Measurements from ENCODE around the gene KIF26A. TPM values are rescaled to one million over a fixed set of nuclear protein-coding genes. Genes with fewer than 3 reads are reported as not detected.

KIF26A gene
- polyA plus RNA-seq, 4 donors, result 0.27 to 8.6 (median 4.8) TPM; not detected in 1

DNA sequence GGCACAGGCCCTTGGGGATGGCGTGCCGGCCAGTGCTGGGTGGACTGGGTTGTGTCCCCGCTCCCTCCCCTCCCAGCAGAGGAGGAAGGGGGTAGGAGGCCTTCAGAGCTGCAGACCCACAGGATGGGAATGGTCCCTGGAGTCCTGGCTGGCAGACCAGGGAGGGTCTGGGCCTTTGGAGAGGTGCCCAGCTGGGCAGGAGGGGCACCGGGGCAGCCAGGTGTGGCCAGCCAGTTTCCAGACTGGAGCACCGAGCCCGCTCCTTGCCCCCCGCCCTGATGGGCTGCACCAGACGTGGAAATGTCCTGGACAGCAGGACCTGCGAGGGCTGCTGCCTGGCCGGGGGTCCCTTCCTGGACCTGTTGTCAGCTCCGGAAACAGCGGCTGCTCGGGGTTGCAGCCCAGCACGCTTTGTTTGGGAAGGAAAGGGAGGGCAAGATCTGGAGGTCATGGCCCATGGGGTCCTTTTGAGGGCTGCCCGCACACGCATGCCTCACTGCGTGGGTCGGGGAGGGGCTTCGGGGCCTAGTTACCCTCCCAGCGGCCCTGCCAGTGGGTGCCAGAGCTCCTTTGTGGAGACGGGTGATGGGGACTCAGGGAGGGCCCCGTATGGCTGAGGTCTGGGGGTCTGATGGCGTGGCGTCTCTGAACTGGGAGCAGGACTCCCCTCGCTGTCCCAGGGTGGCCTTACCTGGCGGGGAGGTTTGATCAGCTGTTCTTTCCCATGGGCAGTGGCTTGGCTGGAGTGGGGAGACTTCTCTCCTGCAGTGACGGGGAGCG lies 9.1 kb downstream of the KIF26A start:
- 75 to 80% (median 77%) methylated on average over 26 to 28 of the region's 28 CpGs for WGBS, 3 donors
- FAIRE-seq, result no peak
- peaks cover 0 to 6% (median 0%) of the 10 kb centered on the region in 3 donors for H3K4me1 ChIP-seq (ENCODE audit: control insufficient read depth in 3 of 3, insufficient read depth in 2 of 3, low read depth in 1 of 3, low read length in 2 of 3)
- no peak for DNase-seq
- H3K4me3 ChIP-seq (ENCODE audit: low read depth in 1 of 3, low read length in 3 of 3), result no peak overlapping the region
- no peak overlapping the region for H3K27ac ChIP-seq (ENCODE audit: low read depth in 1 of 3, low read length in 2 of 3)
- peaks cover 0 to 9% (median 0%) of the 10 kb centered on the region in 3 donors for H3K36me3 ChIP-seq (ENCODE audit: control insufficient read depth in 3 of 3, insufficient read depth in 2 of 3, low read depth in 1 of 3, low read length in 3 of 3)
- no peaks in the 10 kb centered on the region for H3K27me3 ChIP-seq (ENCODE audit: control insufficient read depth in 3 of 3, insufficient read depth in 3 of 3, low read length in 3 of 3)
- H3K9me3 ChIP-seq (ENCODE audit: control insufficient read depth in 2 of 2, insufficient read depth in 1 of 2, low read depth in 1 of 2, low read length in 1 of 2), result no peaks in the 10 kb centered on the region

DNA sequence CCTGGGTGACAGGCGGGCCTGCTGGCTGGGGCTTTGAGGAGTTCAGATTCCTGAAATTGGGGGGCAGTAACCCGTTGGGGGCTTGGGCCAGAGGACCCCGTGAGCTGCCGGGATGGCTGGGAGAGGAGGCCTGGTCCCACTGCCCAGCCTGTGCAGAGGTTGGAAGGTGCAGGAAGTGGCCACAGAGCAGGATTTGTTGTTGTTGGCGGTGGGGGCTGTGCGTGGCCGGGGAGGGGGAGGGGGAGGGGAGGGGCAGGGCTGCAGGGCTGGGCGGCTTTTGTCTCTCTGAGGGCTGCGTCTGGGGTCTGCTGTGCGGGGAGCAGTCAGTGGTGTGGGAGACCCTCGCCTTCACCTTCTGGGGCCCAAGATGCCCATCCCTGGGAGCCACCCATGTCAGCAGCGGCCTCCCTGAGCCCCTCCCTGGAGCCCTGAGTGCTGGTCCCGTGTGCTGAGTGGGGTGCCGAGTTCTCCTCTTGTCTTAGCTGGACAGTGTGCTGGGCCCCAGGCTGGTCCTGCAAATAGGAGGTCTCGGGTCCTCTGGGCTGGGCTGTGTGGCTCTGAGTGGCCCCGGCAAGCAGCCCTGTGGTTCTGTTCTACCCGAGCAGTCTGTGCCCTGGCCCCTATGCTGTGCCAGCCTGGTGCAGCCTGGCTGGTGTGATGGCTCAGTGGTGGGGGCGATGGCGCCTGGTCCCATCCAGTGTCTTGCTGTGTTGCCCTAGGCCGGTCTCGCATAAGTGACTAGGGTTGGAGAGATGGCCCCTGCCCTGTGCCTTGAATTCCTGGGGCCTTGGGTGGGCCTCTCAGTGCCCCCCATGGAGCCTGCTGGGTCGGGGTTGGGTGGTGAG lies 10.3 kb downstream of the KIF26A start:
- Histone ChIP-seq H3K4me1 (ENCODE audit: control insufficient read depth in 3 of 3, insufficient read depth in 2 of 3, low read depth in 1 of 3, low read length in 2 of 3) (peaks cover 0 to 6% (median 0%) of the 10 kb centered on the region in 3 donors), H3K27me3 (ENCODE audit: control insufficient read depth in 3 of 3, insufficient read depth in 3 of 3, low read length in 3 of 3) (no peaks in the 10 kb centered on the region), H3K4me3 (ENCODE audit: low read depth in 1 of 3, low read length in 3 of 3) (no peak overlapping the region), H3K27ac (ENCODE audit: low read depth in 1 of 3, low read length in 2 of 3) (no peak overlapping the region), H3K36me3 (ENCODE audit: control insufficient read depth in 3 of 3, insufficient read depth in 2 of 3, low read depth in 1 of 3, low read length in 3 of 3) (peaks cover 0 to 9% (median 0%) of the 10 kb centered on the region in 3 donors), H3K9me3 (ENCODE audit: control insufficient read depth in 2 of 2, insufficient read depth in 1 of 2, low read depth in 1 of 2, low read length in 1 of 2) (no peaks in the 10 kb centered on the region)
- no peak for DNase-seq
- no peak for FAIRE-seq
- 71 to 73% (median 73%) methylated on average over 18 to 22 of the region's 22 CpGs for WGBS, 3 donors

DNA sequence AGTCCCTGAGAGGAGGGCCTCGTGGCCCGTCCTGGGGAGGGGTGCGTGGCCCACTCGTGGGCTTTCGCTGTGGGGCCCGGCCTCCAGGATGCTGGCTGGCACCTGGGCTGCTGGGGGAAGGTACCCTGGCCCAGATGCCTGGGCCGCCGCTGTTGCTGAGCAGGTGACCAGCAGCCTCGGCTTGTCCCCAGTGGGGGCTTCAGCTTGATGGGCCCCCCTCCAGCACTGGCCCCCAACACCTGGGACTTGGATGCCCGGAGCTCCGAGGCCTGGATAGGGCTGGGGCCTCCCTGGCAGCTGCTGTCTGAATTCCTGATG lies 10.8 kb downstream of the KIF26A start:
- Histone ChIP-seq H3K27ac (ENCODE audit: low read depth in 1 of 3, low read length in 2 of 3) (no peak overlapping the region), H3K36me3 (ENCODE audit: control insufficient read depth in 3 of 3, insufficient read depth in 2 of 3, low read depth in 1 of 3, low read length in 3 of 3) (peaks cover 0 to 9% (median 0%) of the 10 kb centered on the region in 3 donors), H3K27me3 (ENCODE audit: control insufficient read depth in 3 of 3, insufficient read depth in 3 of 3, low read length in 3 of 3) (no peaks in the 10 kb centered on the region), H3K4me3 (ENCODE audit: low read depth in 1 of 3, low read length in 3 of 3) (no peak overlapping the region), H3K9me3 (ENCODE audit: control insufficient read depth in 2 of 2, insufficient read depth in 1 of 2, low read depth in 1 of 2, low read length in 1 of 2) (no peaks in the 10 kb centered on the region), H3K4me1 (ENCODE audit: control insufficient read depth in 3 of 3, insufficient read depth in 2 of 3, low read depth in 1 of 3, low read length in 2 of 3) (peaks cover 0 to 6% (median 0%) of the 10 kb centered on the region in 3 donors)
- DNase-seq (no peak), FAIRE-seq (no peak)
- 81 to 91% (median 85%) methylated on average over 10 to 11 of the region's 11 CpGs for WGBS, 3 donors

DNA sequence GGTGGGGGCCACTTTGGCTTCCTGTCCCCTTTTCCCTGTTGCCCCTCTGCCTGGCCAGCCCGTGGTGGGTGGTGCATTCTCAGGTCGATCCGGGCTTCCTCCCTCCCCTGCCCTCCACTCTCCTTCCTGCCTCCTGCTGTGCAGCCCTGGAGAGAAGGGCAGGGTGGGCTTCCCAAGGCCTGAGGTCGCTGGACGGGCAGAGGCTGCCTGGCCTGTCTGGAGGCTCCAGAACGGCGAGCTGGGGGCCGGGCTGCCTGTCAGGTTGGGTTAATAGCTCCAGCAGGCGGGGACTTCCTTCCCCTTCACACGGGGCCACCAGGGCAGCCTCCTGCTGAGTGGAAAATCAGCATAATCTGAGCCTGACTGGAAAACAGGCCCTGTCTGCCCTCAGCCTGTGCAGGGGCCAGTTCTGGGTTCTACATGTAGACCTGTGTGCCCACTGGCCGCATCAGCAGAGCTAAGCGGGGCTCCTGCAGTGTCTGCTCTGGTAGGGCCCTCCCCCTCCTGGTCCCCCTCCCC lies 11.3 kb downstream of the KIF26A start:
- WGBS, 3 donors, result 31 to 49% (median 36%) methylated on average over 9 to 12 of the region's 12 CpGs
- DNase-seq (peak in 1 of 2 donors; percentile 14), FAIRE-seq (no peak)
- Histone ChIP-seq H3K9me3 (ENCODE audit: control insufficient read depth in 2 of 2, insufficient read depth in 1 of 2, low read depth in 1 of 2, low read length in 1 of 2) (no peaks in the 10 kb centered on the region), H3K27me3 (ENCODE audit: control insufficient read depth in 3 of 3, insufficient read depth in 3 of 3, low read length in 3 of 3) (no peaks in the 10 kb centered on the region), H3K4me1 (ENCODE audit: control insufficient read depth in 3 of 3, insufficient read depth in 2 of 3, low read depth in 1 of 3, low read length in 2 of 3) (peaks cover 0 to 6% (median 0%) of the 10 kb centered on the region in 3 donors), H3K36me3 (ENCODE audit: control insufficient read depth in 3 of 3, insufficient read depth in 2 of 3, low read depth in 1 of 3, low read length in 3 of 3) (peaks cover 0 to 9% (median 0%) of the 10 kb centered on the region in 3 donors), H3K4me3 (ENCODE audit: low read depth in 1 of 3, low read length in 3 of 3) (no peak overlapping the region), H3K27ac (ENCODE audit: low read depth in 1 of 3, low read length in 2 of 3) (no peak overlapping the region)

DNA sequence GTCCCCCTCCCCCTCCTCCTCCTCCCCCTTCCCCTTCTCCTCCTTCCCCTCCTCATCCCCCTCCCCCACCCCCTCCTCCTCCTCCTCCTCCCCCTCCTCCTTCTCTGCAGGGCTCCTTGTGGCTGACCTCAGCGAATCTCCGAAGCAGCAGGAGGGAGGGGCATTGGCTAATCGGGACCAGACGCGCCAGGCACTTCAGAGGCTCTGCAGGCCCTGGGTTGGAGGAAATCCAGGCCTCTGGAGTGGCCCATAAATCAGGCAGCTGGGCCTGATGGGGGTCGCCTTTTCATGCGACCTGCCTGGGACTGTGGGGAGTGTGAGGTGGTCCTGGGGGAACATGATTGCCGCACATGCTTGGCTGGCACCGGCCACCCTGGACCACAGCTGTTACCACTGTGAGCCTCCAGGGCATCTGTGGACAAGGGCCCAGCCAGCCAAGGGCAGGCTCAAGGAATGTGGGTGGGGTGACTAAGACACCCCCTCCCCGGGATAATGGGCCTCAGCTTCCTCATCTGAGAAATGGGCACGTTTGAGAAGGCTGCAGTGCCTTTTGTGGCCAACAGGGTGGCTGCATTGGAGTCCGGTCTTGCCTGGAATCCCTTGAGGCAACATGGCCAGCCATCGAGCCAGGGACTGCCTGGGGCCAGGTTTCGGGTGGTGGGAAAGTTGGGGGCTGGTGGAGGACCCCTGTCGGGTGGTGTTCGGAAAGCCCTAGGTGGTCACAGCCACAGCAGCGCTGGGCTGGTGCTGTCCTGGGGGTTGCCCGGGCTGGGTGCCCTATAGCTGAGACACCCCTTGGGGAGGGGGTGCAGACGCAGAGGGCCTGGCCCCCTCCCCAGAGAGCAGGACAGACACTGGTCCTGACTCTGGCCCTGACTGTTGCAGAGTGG lies 12.0 kb downstream of the KIF26A start:
- DNase-seq (peak in 1 of 2 donors; percentile 41), FAIRE-seq (no peak)

DNA sequence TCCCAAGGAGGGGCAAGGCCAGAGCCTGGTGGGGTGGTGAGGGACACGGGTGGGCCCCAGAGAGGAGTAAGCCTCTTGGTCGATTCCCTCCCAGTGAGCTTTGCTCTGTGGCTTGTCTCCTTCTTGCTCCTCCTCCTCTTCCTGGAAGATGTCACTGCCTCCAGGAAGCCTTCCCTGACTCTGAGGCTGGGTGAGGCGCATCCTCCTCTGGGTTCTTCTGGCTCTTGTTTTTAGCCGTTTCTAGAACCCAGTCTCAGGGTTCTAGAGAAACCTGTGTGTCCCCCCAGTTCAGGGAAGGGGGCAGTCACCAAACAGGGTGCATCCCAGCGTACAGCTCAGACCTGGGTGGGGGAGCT lies 12.6 kb downstream of the KIF26A start:
- FAIRE-seq, result no peak
- WGBS, 3 donors, result 62 to 78% (median 63%) methylated on average over 4 to 5 of the region's 5 CpGs

More for the DNA sequence above, 12.0 kb downstream of the KIF26A start:
- Histone ChIP-seq H3K27ac (ENCODE audit: low read depth in 1 of 3, low read length in 2 of 3) (peak overlapping the region in 1 of 3 donors; percentile 38), H3K27me3 (ENCODE audit: control insufficient read depth in 3 of 3, insufficient read depth in 3 of 3, low read length in 3 of 3) (no peaks in the 10 kb centered on the region), H3K4me1 (ENCODE audit: control insufficient read depth in 3 of 3, insufficient read depth in 2 of 3, low read depth in 1 of 3, low read length in 2 of 3) (peaks cover 0 to 6% (median 0%) of the 10 kb centered on the region in 3 donors), H3K36me3 (ENCODE audit: control insufficient read depth in 3 of 3, insufficient read depth in 2 of 3, low read depth in 1 of 3, low read length in 3 of 3) (peaks cover 0 to 9% (median 0%) of the 10 kb centered on the region in 3 donors), H3K4me3 (ENCODE audit: low read depth in 1 of 3, low read length in 3 of 3) (no peak overlapping the region), H3K9me3 (ENCODE audit: control insufficient read depth in 2 of 2, insufficient read depth in 1 of 2, low read depth in 1 of 2, low read length in 1 of 2) (no peaks in the 10 kb centered on the region)
- WGBS, 3 donors, result 45 to 59% (median 46%) methylated on average over 14 to 19 of the region's 19 CpGs

DNA sequence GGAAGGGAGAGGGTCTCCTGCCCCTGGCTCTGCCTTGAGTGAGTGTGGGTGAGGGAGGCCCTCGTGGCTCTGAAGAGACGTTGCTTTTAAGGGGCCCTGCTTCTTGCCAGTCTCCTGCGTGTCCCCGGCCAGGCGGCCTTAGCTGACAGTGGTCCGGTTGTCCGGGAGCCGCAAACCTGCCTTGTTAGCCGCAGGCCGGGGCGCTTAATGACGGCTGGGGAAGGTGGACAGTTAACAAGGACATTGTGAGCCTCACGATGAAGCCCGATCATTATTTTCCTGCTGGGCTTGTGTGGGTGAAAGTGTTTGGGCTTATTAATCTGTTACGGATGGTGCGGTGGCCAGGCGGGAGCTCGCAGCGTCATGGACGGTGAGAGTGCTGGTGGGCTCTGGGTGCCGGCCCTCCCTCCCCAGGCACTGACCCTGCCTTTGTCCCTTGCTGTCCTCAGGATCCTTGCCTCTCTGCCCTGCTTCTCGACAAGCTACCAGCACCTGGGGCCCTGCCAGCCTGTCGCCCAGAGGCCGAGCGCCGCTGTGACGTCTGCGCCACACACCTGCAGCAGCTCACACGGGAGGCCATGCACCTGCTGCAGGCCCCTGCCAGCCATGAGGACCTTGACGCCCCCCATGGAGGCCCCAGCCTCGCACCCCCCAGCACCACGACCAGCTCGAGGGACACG lies 13.3 kb downstream of the KIF26A start:
- Histone ChIP-seq H3K9me3 (ENCODE audit: control insufficient read depth in 2 of 2, insufficient read depth in 1 of 2, low read depth in 1 of 2, low read length in 1 of 2) (no peaks in the 10 kb centered on the region), H3K4me1 (ENCODE audit: control insufficient read depth in 3 of 3, insufficient read depth in 2 of 3, low read depth in 1 of 3, low read length in 2 of 3) (peaks cover 0 to 6% (median 0%) of the 10 kb centered on the region in 3 donors), H3K27ac (ENCODE audit: low read depth in 1 of 3, low read length in 2 of 3) (no peak overlapping the region), H3K4me3 (ENCODE audit: low read depth in 1 of 3, low read length in 3 of 3) (no peak overlapping the region), H3K36me3 (ENCODE audit: control insufficient read depth in 3 of 3, insufficient read depth in 2 of 3, low read depth in 1 of 3, low read length in 3 of 3) (peaks cover 0 to 9% (median 0%) of the 10 kb centered on the region in 3 donors), H3K27me3 (ENCODE audit: control insufficient read depth in 3 of 3, insufficient read depth in 3 of 3, low read length in 3 of 3) (no peaks in the 10 kb centered on the region)
- FAIRE-seq (no peak), DNase-seq (no peak)
- WGBS, 3 donors, result 84 to 91% (median 87%) methylated on average over 29 to 34 of the region's 34 CpGs

More for the DNA sequence above, 12.6 kb downstream of the KIF26A start:
- Histone ChIP-seq H3K4me1 (ENCODE audit: control insufficient read depth in 3 of 3, insufficient read depth in 2 of 3, low read depth in 1 of 3, low read length in 2 of 3) (peaks cover 0 to 6% (median 0%) of the 10 kb centered on the region in 3 donors), H3K9me3 (ENCODE audit: control insufficient read depth in 2 of 2, insufficient read depth in 1 of 2, low read depth in 1 of 2, low read length in 1 of 2) (no peaks in the 10 kb centered on the region), H3K4me3 (ENCODE audit: low read depth in 1 of 3, low read length in 3 of 3) (no peak overlapping the region), H3K27me3 (ENCODE audit: control insufficient read depth in 3 of 3, insufficient read depth in 3 of 3, low read length in 3 of 3) (no peaks in the 10 kb centered on the region), H3K36me3 (ENCODE audit: control insufficient read depth in 3 of 3, insufficient read depth in 2 of 3, low read depth in 1 of 3, low read length in 3 of 3) (peaks cover 0 to 9% (median 0%) of the 10 kb centered on the region in 3 donors), H3K27ac (ENCODE audit: low read depth in 1 of 3, low read length in 2 of 3) (no peak overlapping the region)
- DNase-seq, result no peak
